Measurements from ENCODE around the gene FCRL5. TPM values are rescaled to one million over a fixed set of nuclear protein-coding genes. Genes with fewer than 3 reads are reported as not detected.

FCRL5 gene
- polyA plus RNA-seq, 1 experiment: not detected

DNA sequence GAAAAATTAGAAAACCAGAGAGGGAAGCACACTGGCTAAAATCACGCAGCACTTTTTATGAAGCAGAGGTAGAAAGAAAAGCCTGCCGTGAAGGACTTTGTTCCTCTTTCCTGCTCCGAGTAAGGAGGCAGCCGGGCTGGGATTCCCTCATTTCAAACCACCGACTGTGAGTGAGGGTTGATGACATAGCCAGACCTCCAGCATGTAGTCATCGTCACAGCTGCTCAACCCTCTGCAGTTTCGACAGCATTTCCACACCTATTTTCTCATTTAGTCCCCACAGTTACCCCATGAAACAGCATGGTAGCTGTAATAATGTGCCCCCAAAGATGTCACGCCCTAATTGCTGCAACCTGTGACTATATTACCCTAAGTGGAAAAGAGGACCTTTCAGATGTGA is 35.3 kb downstream of the FCRL5 start:
- ChIA-PET CTCF (no interaction called here), POLR2A (no interaction called here)
- H3K27ac ChIP-seq (ENCODE audit: low read depth, low read length): no peak overlapping the region
- no peaks in the 10 kb centered on the region; the same call in 1 of the 2 replicates for H3K9me3 ChIP-seq (ENCODE audit: control insufficient read depth, insufficient read depth, low read length)
- no peak overlapping the region for H3K4me3 ChIP-seq (ENCODE audit: low read depth, low read length)
- DNase-seq (ENCODE audit: low read depth, low spot score): no peak
- no peaks in the 10 kb centered on the region for H3K27me3 ChIP-seq (ENCODE audit: control insufficient read depth, insufficient read depth, low read length)
- TF ChIP-seq, protein P1, sequence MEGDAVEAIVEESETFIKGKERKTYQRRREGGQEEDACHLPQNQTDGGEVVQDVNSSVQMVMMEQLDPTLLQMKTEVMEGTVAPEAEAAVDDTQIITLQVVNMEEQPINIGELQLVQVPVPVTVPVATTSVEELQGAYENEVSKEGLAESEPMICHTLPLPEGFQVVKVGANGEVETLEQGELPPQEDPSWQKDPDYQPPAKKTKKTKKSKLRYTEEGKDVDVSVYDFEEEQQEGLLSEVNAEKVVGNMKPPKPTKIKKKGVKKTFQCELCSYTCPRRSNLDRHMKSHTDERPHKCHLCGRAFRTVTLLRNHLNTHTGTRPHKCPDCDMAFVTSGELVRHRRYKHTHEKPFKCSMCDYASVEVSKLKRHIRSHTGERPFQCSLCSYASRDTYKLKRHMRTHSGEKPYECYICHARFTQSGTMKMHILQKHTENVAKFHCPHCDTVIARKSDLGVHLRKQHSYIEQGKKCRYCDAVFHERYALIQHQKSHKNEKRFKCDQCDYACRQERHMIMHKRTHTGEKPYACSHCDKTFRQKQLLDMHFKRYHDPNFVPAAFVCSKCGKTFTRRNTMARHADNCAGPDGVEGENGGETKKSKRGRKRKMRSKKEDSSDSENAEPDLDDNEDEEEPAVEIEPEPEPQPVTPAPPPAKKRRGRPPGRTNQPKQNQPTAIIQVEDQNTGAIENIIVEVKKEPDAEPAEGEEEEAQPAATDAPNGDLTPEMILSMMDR (IDR thresholded peaks at IDR 0.05; ENCODE audit: low read depth, low read length): no peak

DNA sequence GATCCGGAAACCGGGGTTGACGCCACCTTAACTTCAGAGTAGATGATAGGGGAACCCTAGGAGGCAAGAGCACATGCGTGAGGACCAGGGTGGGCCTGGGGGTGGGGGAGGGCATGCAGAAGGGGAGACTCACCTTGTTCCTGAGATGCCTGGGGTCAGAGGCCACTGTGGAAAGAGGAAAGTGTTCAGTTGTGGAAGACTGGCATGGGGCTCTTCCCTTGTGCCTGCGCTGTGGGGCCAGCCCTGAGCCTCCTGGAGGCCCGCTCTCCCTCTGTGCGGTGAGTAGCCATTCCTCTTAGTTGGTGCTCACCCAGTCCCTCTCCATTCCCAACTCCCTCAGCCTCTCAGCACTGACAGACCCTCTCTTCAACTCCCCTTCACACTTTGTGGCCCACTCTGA is 36.6 kb downstream of the FCRL5 start:
- Histone ChIP-seq H3K4me3 (ENCODE audit: low read depth, low read length) (no peak overlapping the region), H3K27me3 (ENCODE audit: control insufficient read depth, insufficient read depth, low read length) (no peaks in the 10 kb centered on the region), H3K9me3 (ENCODE audit: control insufficient read depth, insufficient read depth, low read length) (no peaks in the 10 kb centered on the region; the same call in 1 of the 2 replicates), H3K27ac (ENCODE audit: low read depth, low read length) (no peak overlapping the region)
- TF ChIP-seq, protein P1 (IDR thresholded peaks at IDR 0.05; ENCODE audit: low read depth, low read length): no peak
- DNase-seq (ENCODE audit: low read depth, low spot score): no peak
- POLR2A ChIA-PET: no interaction called here
- CTCF ChIA-PET: no interaction called here

DNA sequence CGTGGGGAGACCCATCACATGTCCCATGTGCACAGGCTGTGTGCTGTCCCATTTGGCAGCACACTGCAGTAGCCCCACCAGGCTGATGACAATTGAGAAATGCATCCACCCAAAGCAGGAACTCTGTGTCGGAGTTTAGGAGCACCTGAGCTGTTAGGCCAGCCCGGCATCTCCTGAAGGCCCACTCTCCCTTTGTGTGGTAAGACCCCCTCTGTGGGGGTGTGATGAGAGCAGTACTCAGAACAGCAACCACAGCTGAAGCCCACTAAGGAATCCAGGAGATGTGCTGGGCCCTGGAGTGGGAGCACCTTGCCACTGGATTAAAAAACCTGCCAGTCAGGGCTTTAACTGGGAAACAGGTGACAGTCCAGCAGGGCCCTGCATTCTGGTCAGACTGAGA is 37.2 kb downstream of the FCRL5 start:
- H3K27me3 ChIP-seq (ENCODE audit: control insufficient read depth, insufficient read depth, low read length): no peaks in the 10 kb centered on the region
- TF ChIP-seq, protein P1 (IDR thresholded peaks at IDR 0.05; ENCODE audit: low read depth, low read length): no peak
- ChIA-PET POLR2A (no interaction called here), CTCF (no interaction called here)
- H3K9me3 ChIP-seq (ENCODE audit: control insufficient read depth, insufficient read depth, low read length): no peaks in the 10 kb centered on the region
- no peak for DNase-seq (ENCODE audit: low read depth, low spot score)
- H3K27ac ChIP-seq (ENCODE audit: low read depth, low read length): no peak overlapping the region
- H3K4me3 ChIP-seq (ENCODE audit: low read depth, low read length): no peak overlapping the region

DNA sequence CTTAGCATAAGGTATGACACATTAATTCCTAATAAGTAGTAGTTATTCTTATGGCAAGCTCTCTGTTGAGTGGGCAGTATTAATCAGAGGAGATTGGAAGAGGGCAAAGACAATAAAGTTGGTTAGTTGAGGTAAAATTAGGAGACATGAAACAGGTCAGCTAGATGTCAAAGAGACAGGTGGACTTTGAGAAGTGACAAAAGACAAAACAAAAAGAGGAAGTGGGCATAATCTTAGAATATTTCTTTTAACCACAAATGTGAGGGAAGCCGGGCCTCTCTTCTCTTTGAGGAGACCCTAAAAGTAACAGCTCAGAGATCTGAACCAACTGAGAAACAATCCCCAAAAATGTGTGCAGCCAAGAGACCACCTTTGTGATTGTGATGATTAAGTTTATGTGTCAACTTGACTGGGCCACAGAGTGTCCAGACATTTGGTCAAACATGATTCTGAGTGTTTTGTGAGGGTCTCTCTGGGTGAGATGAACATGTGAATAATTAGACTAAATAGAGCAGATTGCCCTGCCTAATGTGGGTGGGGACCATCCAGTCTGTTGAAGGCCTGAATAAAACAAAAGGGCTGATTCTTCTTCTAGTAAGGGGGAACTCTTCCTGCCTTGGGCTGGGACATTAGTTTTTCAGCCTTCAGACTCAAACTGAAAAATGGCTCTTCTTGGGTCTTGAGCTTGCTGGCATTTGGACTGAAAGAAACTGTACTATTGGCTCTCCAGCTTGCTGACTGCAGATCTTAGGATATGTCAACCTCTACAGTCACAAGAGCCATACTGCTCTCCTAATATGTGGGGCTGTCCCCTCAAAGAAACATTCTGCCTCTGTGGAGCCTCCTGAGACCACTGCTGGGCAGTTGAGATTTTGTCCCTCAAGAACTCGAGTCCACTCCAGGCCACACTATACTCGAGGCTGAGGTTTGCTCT is 40.0 kb downstream of the FCRL5 start:
- TF ChIP-seq, protein P1 (IDR thresholded peaks at IDR 0.05; ENCODE audit: low read depth, low read length): no peak
- H3K9me3 ChIP-seq (ENCODE audit: control insufficient read depth, insufficient read depth, low read length): no peaks in the 10 kb centered on the region
- no peak overlapping the region for H3K27ac ChIP-seq (ENCODE audit: low read depth, low read length)
- no peak for DNase-seq (ENCODE audit: low read depth, low spot score)
- H3K27me3 ChIP-seq (ENCODE audit: control insufficient read depth, insufficient read depth, low read length): no peaks in the 10 kb centered on the region
- POLR2A ChIA-PET: no interaction called here
- CTCF ChIA-PET: interaction anchor here (1.0 to 1.3 kb wide), 2 partner anchors 17 kb away, joined by 3 to 4 read pairs; no protein-coding TSS in a partner anchor
- no peak overlapping the region for H3K4me3 ChIP-seq (ENCODE audit: low read depth, low read length)

DNA sequence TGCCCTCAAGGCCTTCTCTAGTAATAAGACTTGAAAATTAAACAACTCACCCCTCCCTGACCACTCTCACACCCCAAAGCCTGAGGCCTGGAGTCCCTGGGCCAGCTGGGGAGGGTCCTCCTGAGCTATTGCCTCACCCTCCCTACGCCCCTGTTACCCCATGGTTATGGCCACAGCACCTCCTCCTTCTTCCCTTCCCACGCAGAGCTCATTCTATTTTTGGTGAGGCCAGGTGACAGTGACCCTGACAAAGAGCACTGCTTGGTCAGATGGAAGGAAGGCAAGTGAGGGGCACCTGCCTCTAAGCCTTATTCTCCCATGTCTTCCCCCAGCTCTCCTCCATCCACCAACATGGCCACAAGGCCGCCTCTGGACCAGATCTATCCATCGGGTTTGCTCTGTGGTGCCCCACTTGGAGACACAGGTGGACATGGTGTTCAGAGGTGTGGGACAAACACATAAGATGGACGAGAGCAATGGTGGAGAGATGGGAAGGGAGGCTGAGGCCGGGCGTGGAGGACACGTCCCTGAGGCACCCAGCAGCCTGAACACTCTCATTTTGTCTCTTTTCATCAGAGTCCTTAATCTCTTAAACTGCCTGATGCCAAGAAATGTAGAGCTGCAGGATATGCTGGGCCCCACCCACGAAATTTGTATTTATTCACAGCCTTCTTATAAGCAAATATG is 42.6 kb downstream of the FCRL5 start:
- H3K27me3 ChIP-seq (ENCODE audit: control insufficient read depth, insufficient read depth, low read length): no peaks in the 10 kb centered on the region
- TF ChIP-seq, protein P1 (IDR thresholded peaks at IDR 0.05; ENCODE audit: low read depth, low read length): no peak
- CTCF ChIA-PET: no interaction called here
- H3K27ac ChIP-seq (ENCODE audit: low read depth, low read length): no peak overlapping the region
- no peak for DNase-seq (ENCODE audit: low read depth, low spot score)
- H3K4me3 ChIP-seq (ENCODE audit: low read depth, low read length): no peak overlapping the region
- POLR2A ChIA-PET: no interaction called here
- no peaks in the 10 kb centered on the region for H3K9me3 ChIP-seq (ENCODE audit: control insufficient read depth, insufficient read depth, low read length)

All from AG04450 (cell line).